K562 (cell line): Measurements from ENCODE around the gene GRK4. TPM values are rescaled to one million over a fixed set of nuclear protein-coding genes. Genes with fewer than 3 reads are reported as not detected.

ENCODE experiments used
- ATF3 ChIP-seq, 2 experiments: fragments of 450-650 bp in 1 of 2; sonication (generic) in 1 of 2; formaldehyde crosslinking in 1 of 2; IDR thresholded peaks in 1 of 2; conservative IDR thresholded peaks in 1 of 2; 2 replicates each; pipeline versions ENCODE4 v1.6.1 to v1.8.1; 2016 to 2023; ENCODE audit warnings: mild to moderate bottlenecking in 2 of 2, moderate library complexity in 2 of 2, inconsistent platforms in 1 of 2, missing genetic modification reagents in 1 of 2
- CXXC5 ChIP-seq: fragments of 250-450 bp; sonication (Bioruptor Pico); IDR thresholded peaks from 2 replicates; pipeline ENCODE4 v1.8.0; 2022; ENCODE audit warnings: inconsistent platforms, mild to moderate bottlenecking, moderate library complexity
- E2F5 ChIP-seq: sonication (generic); formaldehyde crosslinking; IDR thresholded peaks from 2 replicates; pipeline ENCODE4 v1.8.0; 2022; ENCODE audit warnings: mild to moderate bottlenecking, missing genetic modification reagents
- FOXK2 ChIP-seq, 2 experiments: fragments of 450-650 bp; IDR thresholded peaks in 1 of 2; conservative IDR thresholded peaks in 1 of 2; 2 replicates each; pipeline ENCODE4 v1.6.1; 2016; ENCODE audit warnings: low read depth in 2 of 2, mild to moderate bottlenecking in 1 of 2
- GTF2A2 ChIP-seq: IDR thresholded peaks from 2 replicates; pipeline ENCODE4 v1.6.1; 2016; ENCODE audit warnings: mild to moderate bottlenecking, missing genetic modification characterization, missing compliant biosample characterization
- IFI16 ChIP-seq: fragments of 250-450 bp; sonication (Bioruptor Pico); IDR thresholded peaks from 2 replicates; pipeline ENCODE4 v2.1.2; 2022; ENCODE audit warnings: mild to moderate bottlenecking, inconsistent platforms
- JUND ChIP-seq, 2 experiments: IDR thresholded peaks; 2 replicates in 1 of 2; 3 replicates in 1 of 2; pipeline ENCODE4 v1.6.1; 2011; ENCODE audit warnings: borderline replicate concordance in 2 of 2, low read depth in 2 of 2, low read length in 2 of 2, improper control_type of control experiment in 1 of 2, missing biosample characterization in 1 of 2, missing genetic modification characterization in 1 of 2, missing genetic modification reagents in 1 of 2
- KDM4B ChIP-seq, 2 experiments: fragments of 450-650 bp in 1 of 2; sonication (generic) in 1 of 2; IDR thresholded peaks; 2 replicates each; pipeline ENCODE4 v1.6.1; 2016 to 2017; ENCODE audit warnings: borderline replicate concordance in 2 of 2, antibody characterized with exemption in 1 of 2, low read depth in 1 of 2, mild to moderate bottlenecking in 1 of 2
- KDM5B ChIP-seq: fragments of 200-600 bp; sonication (generic); IDR thresholded peaks from 2 replicates; pipeline ENCODE4 v1.6.1; 2012; ENCODE audit warnings: low read depth, mild to moderate bottlenecking, moderate library complexity, low read length, control low read depth, inconsistent platforms; ENCODE audit not compliant: insufficient replicate concordance
- MNT ChIP-seq, 2 experiments: fragments of 450-650 bp; conservative IDR thresholded peaks; 2 replicates each; pipeline ENCODE4 v1.6.1; 2017; ENCODE audit warnings: mild to moderate bottlenecking in 2 of 2, moderate library complexity in 2 of 2
- NCOR1 ChIP-seq: fragments of 450-650 bp; IDR thresholded peaks from 2 replicates; pipeline ENCODE4 v1.6.1; 2016; ENCODE audit warnings: mild to moderate bottlenecking, moderate library complexity
- RCOR1 ChIP-seq, 2 experiments: IDR thresholded peaks; 2 replicates each; pipeline ENCODE4 v1.6.1; 2012; ENCODE audit warnings: low read depth in 2 of 2, low read length in 2 of 2, borderline replicate concordance in 1 of 2, improper control_type of control experiment in 1 of 2
- TBP ChIP-seq: optimal IDR thresholded peaks from 2 replicates; pipeline ENCODE3; 2011; ENCODE audit warnings: low read depth, low read length, improper control_type of control experiment
- TEAD4 ChIP-seq, 2 experiments: sonication (generic) in 1 of 2; formaldehyde crosslinking in 1 of 2; IDR thresholded peaks; 2 replicates each; pipeline versions ENCODE4 v1.6.1 to v1.8.0; 2012 to 2022; ENCODE audit warnings: borderline replicate concordance in 1 of 2, inconsistent platforms in 1 of 2, low read length in 1 of 2, mild to moderate bottlenecking in 1 of 2, missing genetic modification reagents in 1 of 2
- ZBTB2 ChIP-seq: fragments of 450-650 bp; IDR thresholded peaks from 2 replicates; pipeline ENCODE4 v1.6.1; 2016; ENCODE audit warnings: antibody characterized with exemption
- ZFX ChIP-seq: sonication (generic); formaldehyde crosslinking; IDR thresholded peaks from 2 replicates; pipeline ENCODE4 v1.8.0; 2022; ENCODE audit warnings: mild to moderate bottlenecking, missing genetic modification reagents, moderate library complexity
- ZNF253 ChIP-seq: fragments of 250-450 bp; sonication (Bioruptor Pico); conservative IDR thresholded peaks from 2 replicates; pipeline ENCODE4 v1.6.1; 2021; ENCODE audit warnings: mild to moderate bottlenecking
- ZNF282 ChIP-seq: sonication (generic); formaldehyde crosslinking; IDR thresholded peaks from 2 replicates; pipeline ENCODE4 v1.8.1; 2023; ENCODE audit warnings: missing genetic modification reagents
- ZNF507 ChIP-seq: conservative IDR thresholded peaks from 2 replicates; pipeline ENCODE4 v1.6.1; 2017; ENCODE audit warnings: missing genetic modification characterization, missing compliant biosample characterization
- polyA plus RNA-seq, 8 experiments: library from polyadenylated mRNA; depleted of rRNA in 4 of 8; stranded (reverse) in 5 of 8; unstranded in 3 of 8; fragments of >200 nt; fragmentation: Nextera tagmentation in 2 of 8; fragmentation: Illumina TruSeq in 1 of 8; extraction: Ambion mirVana in 2 of 8; extraction: Trizol in 1 of 8; gene quantifications; 2 replicates each; pipeline versions ENCODE4 v1.2.1 to v1.2.3, GENCODE V29; 2011 to 2014; ENCODE audit warnings: inconsistent platforms in 1 of 8, missing spikeins in 1 of 8
- total RNA-seq, 7 experiments: library from RNA; depleted of rRNA in 6 of 7; stranded (reverse); fragments of >200 nt in 6 of 7; fragmentation: Illumina TruSeq in 2 of 7; extraction: Trizol in 2 of 7; gene quantifications; 2 replicates each; pipeline versions ENCODE4 v1.2.1 to v1.2.3, GENCODE V29; 2011 to 2021; ENCODE audit warnings: low replicate concordance in 1 of 7

The GRK4 gene
- total and polyA plus RNA-seq, 9 of the 15 experiments (the other 6 are each of a cell fraction or from before 2014, with no cell fraction given) = 1.1 to 4.8 (median 2.6) TPM

- TF ChIP-seq RCOR1 (IDR thresholded peaks at IDR 0.05; ENCODE audit: borderline replicate concordance in 1 of 2, low read depth in 2 of 2, low read length in 2 of 2) = peak in 1 of 2 experiments; percentile 70; a peak in 1 of 4 replicates
- no peak for TF ChIP-seq ZNF282 (CRISPR knock-in tag)
- TF ChIP-seq GTF2A2 (tag) = no peak
- TF ChIP-seq KDM5B = peak; percentile 47
- TF ChIP-seq ATF3 (IDR thresholded peaks at IDR 0.05) = peak; percentile 56; the same call in 1 of the 2 replicates
- 0 out of 2 replicates have a peak, but pooled peaks have one; percentile 50 for TF ChIP-seq ATF3 (CRISPR knock-in tag; conservative IDR thresholded peaks at IDR 0.05)
- peak in 1 of 2 experiments; percentile 64; a peak in 2 of 4 replicates for TF ChIP-seq FOXK2 (conservative IDR thresholded peaks at IDR 0.05 in 1 of 2, IDR thresholded peaks at IDR 0.05 in 1 of 2; ENCODE audit: low read depth in 2 of 2)
- peak; percentile 14; the same call in 1 of the 2 replicates for TF ChIP-seq NCOR1
- no peak for TF ChIP-seq IFI16
- TF ChIP-seq CXXC5 (CRISPR knock-in tag) = 0 out of 2 replicates have a peak, but pooled peaks have one; percentile 4
- no peak for TF ChIP-seq ZNF507 (tag)
- TF ChIP-seq KDM4B (IDR thresholded peaks at IDR 0.05; ENCODE audit: borderline replicate concordance in 2 of 2, low read depth in 1 of 2) = no peak
- TF ChIP-seq ZNF253 (CRISPR knock-in tag) = no peak
- peak; percentile 77; the same call in 1 of the 2 replicates for TF ChIP-seq JUND (IDR thresholded peaks at IDR 0.05; ENCODE audit: borderline replicate concordance, low read depth, low read length)
- TF ChIP-seq JUND (tag; IDR thresholded peaks at IDR 0.05; ENCODE audit: borderline replicate concordance, low read depth, low read length) = peak; percentile 52; the same call in 1 of the 3 replicates
- peak; percentile 35 to 48; a peak in 3 of 4 replicates for TF ChIP-seq MNT (conservative IDR thresholded peaks at IDR 0.05)
- peak; percentile 17; the same call in 1 of the 2 replicates for TF ChIP-seq TEAD4 (IDR thresholded peaks at IDR 0.05; ENCODE audit: low read length)
- no peak for TF ChIP-seq TEAD4 (CRISPR knock-in tag; IDR thresholded peaks at IDR 0.05; ENCODE audit: borderline replicate concordance)
- peak; percentile 46; the same call in 1 of the 2 replicates for TF ChIP-seq ZFX (CRISPR knock-in tag)
- TF ChIP-seq TBP = peak; percentile 15
- peak; percentile 22; the same call in 1 of the 2 replicates for TF ChIP-seq ZBTB2
- 0 out of 2 replicates have a peak, but pooled peaks have one; percentile 7 for TF ChIP-seq E2F5 (CRISPR knock-in tag)
Measured at GRCh38 chr4:2935762-2936743, 27.3 kb upstream of the GRK4 start (continued).
